Naive thymus-derived CD4-positive, alpha-beta T cell (primary cell): ENCODE results near the gene HOXA3. TPM values are rescaled to one million over a fixed set of nuclear protein-coding genes. Genes with fewer than 3 reads are reported as not detected.

Source experiments
- ATAC-seq: fragments of 150-1000 bp; cut with Tn5 transposase; 2 replicates; pipeline ENCODE4 v1.10.0; 2021; ENCODE audit warnings: mild to moderate bottlenecking, moderate library complexity
- CTCF ChIA-PET: fragments of 350-600 bp; sonication (Branson Sonifier 250); formaldehyde crosslinking; loops from one replicate; lab custom pipeline; 2021; ENCODE audit warnings: antibody characterized with exemption; lab: Charles Lee
- POLR2A ChIA-PET: fragments of 350-600 bp; sonication (Branson Sonifier 250); formaldehyde crosslinking; loops from one replicate; lab custom pipeline; 2021; ENCODE audit warnings: antibody characterized with exemption, inconsistent platforms; lab: Charles Lee
- DNase-seq, 9 donors: peaks; one replicate each; pipeline versions ENCODE4 v3.0.0 to v3.0.0-alpha.2; 2020 to 2022; ENCODE audit warnings: mixed read lengths in 1 of 9
- H3K27ac ChIP-seq: one replicate; pipeline ENCODE4 v1.7.0; 2013; ENCODE audit warnings: mild to moderate bottlenecking, low read depth, low read length, moderate library complexity
- H3K27me3 ChIP-seq, 2 donors: one replicate each; pipeline ENCODE4 v1.7.0; 2013; ENCODE audit warnings: low read length in 2 of 2, mild to moderate bottlenecking in 2 of 2, moderate library complexity in 2 of 2; ENCODE audit not compliant: control insufficient read depth in 2 of 2, insufficient read depth in 2 of 2
- H3K36me3 ChIP-seq, 3 experiments: 1 replicate in 2 of 3; 2 replicates in 1 of 3; pipeline ENCODE4 v1.7.0; 2013; ENCODE audit warnings: low read length in 3 of 3, mild to moderate bottlenecking in 3 of 3, moderate library complexity in 1 of 3; ENCODE audit not compliant: insufficient read depth in 3 of 3, control insufficient read depth in 2 of 3
- H3K4me1 ChIP-seq, 2 donors: one replicate each; pipeline ENCODE4 v1.7.0; 2013; ENCODE audit warnings: low read length in 2 of 2, mild to moderate bottlenecking in 2 of 2, moderate library complexity in 1 of 2; ENCODE audit not compliant: control insufficient read depth in 2 of 2, insufficient read depth in 2 of 2
- H3K4me3 ChIP-seq: 2 replicates; pipeline ENCODE4 v1.7.0; 2013; ENCODE audit warnings: mild to moderate bottlenecking, low read length
- H3K9me3 ChIP-seq, 3 experiments: 1 replicate in 2 of 3; 2 replicates in 1 of 3; pipeline ENCODE4 v1.7.0; 2013; ENCODE audit warnings: low read length in 3 of 3; ENCODE audit not compliant: control insufficient read depth in 2 of 3
- H3K27ac Mint-ChIP-seq, 9 donors: one replicate each; pipeline ENCODE4 v1.8.0; 2020 to 2022; ENCODE audit warnings: mixed read lengths in 9 of 9, mild to moderate bottlenecking in 8 of 9, moderate library complexity in 5 of 9, inconsistent platforms in 2 of 9
- H3K27me3 Mint-ChIP-seq, 5 donors: one replicate each; pipeline ENCODE4 v1.8.0; 2021 to 2022; ENCODE audit warnings: mixed read lengths in 5 of 5, mild to moderate bottlenecking in 1 of 5
- H3K36me3 Mint-ChIP-seq, 5 donors: one replicate each; pipeline ENCODE4 v1.8.0; 2020 to 2022; ENCODE audit warnings: mixed read lengths in 5 of 5, mild to moderate bottlenecking in 3 of 5, inconsistent platforms in 1 of 5
- H3K4me1 Mint-ChIP-seq, 7 donors: one replicate each; pipeline ENCODE4 v1.8.0; 2020 to 2022; ENCODE audit warnings: mixed read lengths in 7 of 7, mild to moderate bottlenecking in 3 of 7, inconsistent platforms in 1 of 7
- H3K4me3 Mint-ChIP-seq, 10 donors: one replicate each; pipeline ENCODE4 v1.8.0; 2020 to 2022; ENCODE audit warnings: mild to moderate bottlenecking in 10 of 10, mixed read lengths in 10 of 10, moderate library complexity in 6 of 10, inconsistent platforms in 2 of 10
- H3K9me3 Mint-ChIP-seq, 11 donors: one replicate each; pipeline ENCODE4 v1.8.0; 2020 to 2022; ENCODE audit warnings: mixed read lengths in 11 of 11, mild to moderate bottlenecking in 4 of 11, inconsistent platforms in 1 of 11, moderate library complexity in 1 of 11
- intact Hi-C, 2 donors: fragments of 100-400 bp; cut with micrococcal nuclease; formaldehyde crosslinking; loops; one replicate each; pipeline ENCODE4 v1.15.1; 2023
- polyA plus RNA-seq, 2 donors: library from polyadenylated mRNA; unstranded; fragments of 300-500 nt; fragmentation: Illumina TruSeq; gene quantifications; one replicate each; pipeline ENCODE4 v1.2.3, GENCODE V29; 2021
- total RNA-seq, 6 experiments: library from RNA in 5 of 6; stranded (reverse) in 5 of 6; gene quantifications; 1 replicate in 5 of 6; 2 replicates in 1 of 6; pipeline ENCODE4 v1.2.3 and lab custom pipeline; 2021 to 2026

HOXA3 gene
- total and polyA plus RNA-seq, 7 experiments from 2014 or later: 0.12 TPM; not detected in 6

- H3K4me3 Mint-ChIP-seq: no peak overlapping the region
- no peak for ATAC-seq
- CTCF ChIA-PET: no interaction called here
- H3K9me3 Mint-ChIP-seq: peaks cover 0 to 5% (median 0%) of the 10 kb centered on the region in 11 donors
- Histone ChIP-seq H3K4me3 (no peak overlapping the region), H3K27me3 (peaks cover 5 to 16% of the 10 kb centered on the region in 2 donors), H3K36me3 (no peaks in the 10 kb centered on the region), H3K4me1 (peaks cover 0 to 9% of the 10 kb centered on the region in 2 donors), H3K9me3 (no peaks in the 10 kb centered on the region), H3K27ac (no peak overlapping the region)
- intact Hi-C loops: no loop called here
- peaks cover 42 to 54% (median 50%) of the 10 kb centered on the region in 5 donors for H3K27me3 Mint-ChIP-seq
- peaks cover 3 to 11% (median 5%) of the 10 kb centered on the region in 5 donors for H3K36me3 Mint-ChIP-seq
- DNase-seq: no peak
- H3K4me1 Mint-ChIP-seq: peaks cover 7 to 25% (median 15%) of the 10 kb centered on the region in 7 donors
- POLR2A ChIA-PET: no interaction called here
- H3K27ac Mint-ChIP-seq: no peak overlapping the region
Observed at GRCh38 chr7:27106181-27106900, 46.0 kb downstream of the HOXA3 start.

- H3K27ac ChIP-seq: no peak overlapping the region
- peaks cover 5 to 19% (median 8%) of the 10 kb centered on the region in 5 donors for H3K36me3 Mint-ChIP-seq
- H3K9me3 ChIP-seq: no peaks in the 10 kb centered on the region
- no peak overlapping the region for H3K4me3 ChIP-seq
- H3K4me3 Mint-ChIP-seq: no peak overlapping the region
- H3K4me1 Mint-ChIP-seq: peaks cover 7 to 25% (median 15%) of the 10 kb centered on the region in 7 donors
- ChIA-PET POLR2A (no interaction called here), CTCF (no interaction called here)
- intact Hi-C loops: no loop called here
- ATAC-seq (no peak), DNase-seq (no peak)
- H3K27me3 ChIP-seq: peaks cover 5 to 16% of the 10 kb centered on the region in 2 donors
- H3K27me3 Mint-ChIP-seq: peaks cover 51 to 63% (median 58%) of the 10 kb centered on the region in 5 donors
- H3K4me1 ChIP-seq: peaks cover 0 to 9% of the 10 kb centered on the region in 2 donors
- no peak overlapping the region for H3K27ac Mint-ChIP-seq
- no peaks in the 10 kb centered on the region for H3K36me3 ChIP-seq
- peaks cover 0 to 7% (median 0%) of the 10 kb centered on the region in 11 donors for H3K9me3 Mint-ChIP-seq
Observed at GRCh38 chr7:27105301-27106031, 46.9 kb downstream of the HOXA3 start.

GRCh38 chr7:27104341-27105058 lies 47.9 kb downstream of the HOXA3 start:
- Mint-ChIP-seq H3K9me3 (peaks cover 0 to 7% (median 0%) of the 10 kb centered on the region in 11 donors), H3K36me3 (peaks cover 5 to 29% (median 16%) of the 10 kb centered on the region in 5 donors), H3K27me3 (peaks cover 61 to 72% (median 68%) of the 10 kb centered on the region in 5 donors), H3K4me3 (no peak overlapping the region), H3K4me1 (peaks cover 7 to 25% (median 15%) of the 10 kb centered on the region in 7 donors), H3K27ac (no peak overlapping the region)
- no peaks in the 10 kb centered on the region for H3K36me3 ChIP-seq
- H3K4me3 ChIP-seq: no peak overlapping the region
- intact Hi-C loops: no loop called here
- POLR2A ChIA-PET: no interaction called here
- no peaks in the 10 kb centered on the region for H3K9me3 ChIP-seq
- ATAC-seq: no peak
- peaks cover 0 to 9% of the 10 kb centered on the region in 2 donors for H3K4me1 ChIP-seq
- CTCF ChIA-PET: no interaction called here
- H3K27ac ChIP-seq: no peak overlapping the region
- DNase-seq: no peak
- H3K27me3 ChIP-seq: peaks cover 5 to 16% of the 10 kb centered on the region in 2 donors

GRCh38 chr7:27103489-27104226 lies 48.7 kb downstream of the HOXA3 start:
- peaks cover 8 to 30% (median 20%) of the 10 kb centered on the region in 5 donors for H3K36me3 Mint-ChIP-seq
- no peak overlapping the region for H3K27ac Mint-ChIP-seq
- DNase-seq (no peak), ATAC-seq (no peak)
- no peaks in the 10 kb centered on the region for H3K9me3 ChIP-seq
- peaks cover 5 to 22% of the 10 kb centered on the region in 2 donors for H3K27me3 ChIP-seq
- peaks cover 9 to 27% (median 19%) of the 10 kb centered on the region in 7 donors for H3K4me1 Mint-ChIP-seq
- no peak overlapping the region for H3K4me3 ChIP-seq
- peaks cover 69 to 79% (median 74%) of the 10 kb centered on the region in 5 donors for H3K27me3 Mint-ChIP-seq
- peaks cover 0 to 8% (median 0%) of the 10 kb centered on the region in 11 donors for H3K9me3 Mint-ChIP-seq
- H3K4me3 Mint-ChIP-seq: peak overlapping the region in 1 of 10 donors; percentile 4
- ChIA-PET CTCF (no interaction called here), POLR2A (no interaction called here)
- H3K27ac ChIP-seq: no peak overlapping the region
- intact Hi-C loops: no loop called here
- peaks cover 0 to 9% of the 10 kb centered on the region in 2 donors for H3K4me1 ChIP-seq
- H3K36me3 ChIP-seq: no peaks in the 10 kb centered on the region

- intact Hi-C loops: no loop called here
- Mint-ChIP-seq H3K9me3 (peaks cover 0 to 8% (median 0%) of the 10 kb centered on the region in 11 donors), H3K27ac (no peak within 1 kb of the TSS), H3K4me1 (peaks cover 9 to 31% (median 23%) of the 10 kb centered on the region in 7 donors), H3K4me3 (peak within 1 kb of the TSS in 9 of 10 donors; percentile 11 to 83 (median 60)), H3K36me3 (peaks cover 8 to 30% (median 20%) of the 10 kb centered on the region in 5 donors), H3K27me3 (peaks cover 74 to 88% (median 82%) of the 10 kb centered on the region in 5 donors)
- Histone ChIP-seq H3K4me1 (peaks cover 0 to 13% of the 10 kb centered on the region in 2 donors), H3K36me3 (no peaks in the 10 kb centered on the region), H3K4me3 (no peak within 1 kb of the TSS), H3K9me3 (no peaks in the 10 kb centered on the region), H3K27ac (no peak within 1 kb of the TSS), H3K27me3 (peaks cover 5 to 25% of the 10 kb centered on the region in 2 donors)
- ChIA-PET POLR2A (no interaction called here), CTCF (no interaction called here)
- ATAC-seq (no peak), DNase-seq (no peak)
Observed at GRCh38 chr7:27102581-27103442, 49.6 kb downstream of the HOXA3 start, which contains the start of gene HOXA2. HOXA2 (minus strand) TSS chr7:27102683; CDS start chr7:27102500, 183 bp downstream.
